ENCODE data around the gene IL23A. TPM values are rescaled to one million over a fixed set of nuclear protein-coding genes. Genes with fewer than 3 reads are reported as not detected.
"Not testable (repeated sequence)": the region's sequence is repeated elsewhere in the genome, so short reads cannot be mapped to it uniquely, and the experiment has no call there.

Gene IL23A
- total and polyA plus RNA-seq, 3 experiments from 2014 or later: 26.4 to 29.6 (median 26.9) TPM

DNA sequence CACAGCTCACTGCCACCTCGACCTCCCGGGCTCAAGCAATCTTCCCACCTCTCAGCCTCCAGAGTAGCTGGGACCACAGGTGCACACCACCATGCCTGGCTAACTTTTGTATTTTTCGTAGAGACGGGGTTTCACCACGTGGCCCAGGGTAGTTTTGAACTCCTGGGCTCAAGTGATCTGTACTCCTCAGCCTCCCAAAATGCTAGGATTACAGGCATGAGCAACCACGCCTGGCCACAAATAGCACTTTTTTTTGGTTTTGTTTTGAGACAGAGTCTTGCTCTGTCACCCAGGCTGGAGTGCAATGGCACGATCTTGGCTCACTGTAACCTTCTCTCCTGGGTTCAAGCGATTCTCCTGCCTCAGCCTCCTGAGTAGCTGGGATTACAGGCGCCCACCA lies 8.6 kb downstream of the IL23A start:
- peaks cover 49% of the 10 kb centered on the region for H3K36me3 ChIP-seq (ENCODE audit: insufficient read depth, low read length)
- not testable (repeated sequence) for H3K4me3 ChIP-seq (ENCODE audit: low read length); H3K4me1 Mint-ChIP-seq; H3K9me3 Mint-ChIP-seq; H3K4me3 Mint-ChIP-seq; H3K27me3 ChIP-seq (ENCODE audit: insufficient read depth, low read length, poor library complexity, severe bottlenecking); DNase-seq; H3K9me3 ChIP-seq (ENCODE audit: low read length); H3K27me3 Mint-ChIP-seq; H3K4me1 ChIP-seq (ENCODE audit: insufficient read depth, low read length); H3K27ac ChIP-seq (ENCODE audit: low read depth, low read length)
- POLR2A ChIA-PET: interaction anchor here (0.9 kb wide), 1 partner anchor 13 kb away, joined by 3 read pairs; the partner anchor contains the start of gene STAT2
- CTCF ChIA-PET: interaction anchor here (1.8 kb wide), 1 partner anchor 11 kb away, joined by 6 read pairs; no protein-coding TSS in a partner anchor
- Mint-ChIP-seq H3K36me3 (peaks cover 0 to 85% (median 28%) of the 10 kb centered on the region in 3 donors), H3K27ac (peak overlapping the region in 3 of 8 donors; percentile 45 to 62 (median 51))

DNA sequence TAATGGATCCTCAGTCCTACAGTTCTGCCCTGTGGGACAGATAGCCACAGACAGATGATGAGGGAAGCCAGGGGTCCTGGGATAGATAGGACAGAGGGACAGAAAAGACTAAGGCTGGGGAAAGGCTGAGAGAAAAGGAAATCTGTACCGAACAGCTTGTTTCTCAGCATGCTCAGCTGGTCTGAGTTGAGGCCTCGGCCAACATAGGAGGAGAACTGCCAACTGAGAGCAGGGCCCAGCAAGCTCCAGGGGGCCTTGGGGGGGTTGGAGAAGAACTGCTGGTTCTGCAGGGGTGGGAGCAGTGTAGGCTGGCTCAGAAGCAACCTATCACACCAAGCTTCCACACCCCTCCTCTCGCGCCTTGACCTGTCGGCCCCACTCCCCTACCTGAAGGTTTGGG lies 10.1 kb downstream of the IL23A start:
- peaks cover 42% of the 10 kb centered on the region for H3K36me3 ChIP-seq (ENCODE audit: insufficient read depth, low read length)
- Mint-ChIP-seq H3K27me3 (no peaks in the 10 kb centered on the region), H3K4me1 (peaks cover 0 to 3% (median 0%) of the 10 kb centered on the region in 3 donors), H3K36me3 (peaks cover 0 to 83% (median 20%) of the 10 kb centered on the region in 3 donors), H3K27ac (peak overlapping the region in 2 of 8 donors; percentile 33 to 67), H3K4me3 (no peak overlapping the region), H3K9me3 (no peaks in the 10 kb centered on the region)
- H3K9me3 ChIP-seq (ENCODE audit: low read length): no peaks in the 10 kb centered on the region
- H3K4me3 ChIP-seq (ENCODE audit: low read length): no peak overlapping the region
- no peaks in the 10 kb centered on the region for H3K4me1 ChIP-seq (ENCODE audit: insufficient read depth, low read length)
- H3K27ac ChIP-seq (ENCODE audit: low read depth, low read length): no peak overlapping the region
- ChIA-PET CTCF (interaction anchor here (1.3 to 2.0 kb wide), 3 partner anchors 11 to 231 kb away, joined by 3 to 6 read pairs (median 6); partner anchors contain the start of genes STAT2 and ZC3H10), POLR2A (no interaction called here)
- no peak for DNase-seq
- H3K27me3 ChIP-seq (ENCODE audit: insufficient read depth, low read length, poor library complexity, severe bottlenecking): no peaks in the 10 kb centered on the region

DNA sequence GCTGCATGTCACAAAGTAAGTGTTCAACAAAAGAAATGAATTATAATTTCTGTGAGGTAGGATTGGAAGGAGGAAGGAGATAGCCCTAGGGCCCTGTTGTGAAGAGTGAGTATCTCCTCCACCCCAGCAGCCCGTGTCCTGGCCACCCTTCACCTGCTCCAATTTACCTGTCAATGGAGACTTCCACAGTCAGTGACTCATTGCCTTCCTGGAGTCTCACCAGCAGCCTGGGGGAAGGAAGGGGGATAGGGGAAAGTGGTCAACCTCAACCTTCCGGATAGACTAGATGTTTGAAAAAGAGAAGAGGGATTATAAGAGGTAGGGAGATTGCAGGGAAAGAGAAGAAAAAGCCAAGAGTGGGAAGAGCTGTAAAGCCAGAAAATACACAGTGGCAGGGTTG lies 12.0 kb downstream of the IL23A start:
- Histone ChIP-seq H3K4me1 (ENCODE audit: insufficient read depth, low read length) (no peaks in the 10 kb centered on the region), H3K27me3 (ENCODE audit: insufficient read depth, low read length, poor library complexity, severe bottlenecking) (no peaks in the 10 kb centered on the region), H3K9me3 (ENCODE audit: low read length) (no peaks in the 10 kb centered on the region), H3K4me3 (ENCODE audit: low read length) (no peak overlapping the region), H3K27ac (ENCODE audit: low read depth, low read length) (no peak overlapping the region), H3K36me3 (ENCODE audit: insufficient read depth, low read length) (peaks cover 53% of the 10 kb centered on the region)
- POLR2A ChIA-PET: no interaction called here
- no peaks in the 10 kb centered on the region for H3K27me3 Mint-ChIP-seq
- H3K4me1 Mint-ChIP-seq: peaks cover 0 to 3% (median under 1%) of the 10 kb centered on the region in 3 donors
- no peak overlapping the region for H3K4me3 Mint-ChIP-seq
- no peak for DNase-seq
- CTCF ChIA-PET: interaction anchor here (1.3 to 2.0 kb wide), 2 partner anchors 10 to 12 kb away, joined by 3 to 8 read pairs; partner anchors contain the start of genes IL23A and STAT2
- H3K27ac Mint-ChIP-seq: peak overlapping the region in 3 of 8 donors; percentile 24 to 82 (median 73)
- no peaks in the 10 kb centered on the region for H3K9me3 Mint-ChIP-seq
- H3K36me3 Mint-ChIP-seq: peaks cover 0 to 89% (median 22%) of the 10 kb centered on the region in 3 donors

DNA sequence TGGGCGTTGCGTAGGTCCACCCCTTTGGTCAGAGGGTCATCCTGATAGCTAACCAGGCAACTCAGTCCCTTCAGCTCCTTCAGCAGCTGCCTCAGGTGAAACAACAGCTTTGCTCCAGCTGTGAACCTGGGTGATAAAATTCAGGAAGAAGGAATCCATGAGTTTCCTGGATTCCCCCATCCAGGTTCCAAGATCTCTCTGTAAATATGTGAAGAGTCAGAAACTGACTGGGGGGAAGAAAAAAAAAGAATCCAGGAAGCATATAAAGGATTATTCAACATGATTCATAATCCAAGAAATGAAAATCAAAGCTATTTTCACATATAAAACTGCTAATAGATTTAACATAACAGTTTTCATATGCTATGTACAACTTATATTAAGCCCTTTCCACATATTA lies 12.6 kb downstream of the IL23A start:
- no peak overlapping the region for H3K4me3 ChIP-seq (ENCODE audit: low read length)
- H3K4me1 Mint-ChIP-seq: peaks cover 0 to 4% (median 3%) of the 10 kb centered on the region in 3 donors
- no peak overlapping the region for H3K27ac ChIP-seq (ENCODE audit: low read depth, low read length)
- ChIA-PET POLR2A (no interaction called here), CTCF (interaction anchor here (1.2 to 2.0 kb wide), 2 partner anchors 9 to 17 kb away, joined by 4 to 8 read pairs; partner anchors contain the start of genes PAN2 and STAT2)
- H3K27me3 ChIP-seq (ENCODE audit: insufficient read depth, low read length, poor library complexity, severe bottlenecking): no peaks in the 10 kb centered on the region
- no peaks in the 10 kb centered on the region for H3K9me3 Mint-ChIP-seq
- no peaks in the 10 kb centered on the region for H3K27me3 Mint-ChIP-seq
- peak overlapping the region in 1 of 8 donors; percentile 64 for H3K27ac Mint-ChIP-seq
- no peaks in the 10 kb centered on the region for H3K9me3 ChIP-seq (ENCODE audit: low read length)
- H3K36me3 ChIP-seq (ENCODE audit: insufficient read depth, low read length): peaks cover 57% of the 10 kb centered on the region
- H3K36me3 Mint-ChIP-seq: peaks cover 0 to 89% (median 22%) of the 10 kb centered on the region in 3 donors
- H3K4me3 Mint-ChIP-seq: no peak overlapping the region
- no peaks in the 10 kb centered on the region for H3K4me1 ChIP-seq (ENCODE audit: insufficient read depth, low read length)
- no peak for DNase-seq

DNA sequence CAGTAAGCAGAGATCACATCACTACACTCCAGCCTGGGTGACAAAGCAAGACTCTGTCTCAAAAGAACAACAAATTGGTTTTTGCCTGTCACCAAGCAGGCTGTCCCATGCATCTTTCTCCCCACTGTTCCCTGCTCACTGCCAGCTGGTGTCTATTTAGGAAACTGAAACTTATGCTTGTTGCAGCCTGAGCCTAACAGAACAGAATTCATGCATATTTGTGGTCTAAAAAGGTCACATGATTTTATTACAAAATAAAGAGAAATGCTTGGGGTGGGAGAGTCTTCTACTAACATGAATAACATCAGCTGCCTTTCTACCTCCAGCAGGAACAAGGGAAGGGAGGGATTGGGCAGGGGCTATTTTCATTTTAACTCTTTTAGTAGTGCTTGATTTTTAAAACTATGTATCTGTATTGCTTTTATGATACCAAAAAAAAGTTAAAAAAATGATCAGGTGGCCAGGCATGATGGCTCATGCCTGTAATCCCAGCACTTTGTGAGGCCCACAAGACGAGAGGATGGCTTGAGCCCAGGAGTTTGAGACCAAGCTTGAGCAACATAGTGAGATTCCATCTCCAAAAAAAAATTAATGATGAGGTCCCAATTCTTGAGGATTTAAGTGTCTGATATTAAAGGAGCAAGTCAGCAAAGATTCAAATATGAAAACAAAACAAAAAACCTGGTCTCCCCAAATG lies 20.3 kb downstream of the IL23A start:
- H3K27me3 Mint-ChIP-seq: no peaks in the 10 kb centered on the region
- peak overlapping the region; percentile 96 for H3K4me3 ChIP-seq (ENCODE audit: low read length)
- H3K27ac ChIP-seq (ENCODE audit: low read depth, low read length): peak overlapping the region; percentile 91

DNA sequence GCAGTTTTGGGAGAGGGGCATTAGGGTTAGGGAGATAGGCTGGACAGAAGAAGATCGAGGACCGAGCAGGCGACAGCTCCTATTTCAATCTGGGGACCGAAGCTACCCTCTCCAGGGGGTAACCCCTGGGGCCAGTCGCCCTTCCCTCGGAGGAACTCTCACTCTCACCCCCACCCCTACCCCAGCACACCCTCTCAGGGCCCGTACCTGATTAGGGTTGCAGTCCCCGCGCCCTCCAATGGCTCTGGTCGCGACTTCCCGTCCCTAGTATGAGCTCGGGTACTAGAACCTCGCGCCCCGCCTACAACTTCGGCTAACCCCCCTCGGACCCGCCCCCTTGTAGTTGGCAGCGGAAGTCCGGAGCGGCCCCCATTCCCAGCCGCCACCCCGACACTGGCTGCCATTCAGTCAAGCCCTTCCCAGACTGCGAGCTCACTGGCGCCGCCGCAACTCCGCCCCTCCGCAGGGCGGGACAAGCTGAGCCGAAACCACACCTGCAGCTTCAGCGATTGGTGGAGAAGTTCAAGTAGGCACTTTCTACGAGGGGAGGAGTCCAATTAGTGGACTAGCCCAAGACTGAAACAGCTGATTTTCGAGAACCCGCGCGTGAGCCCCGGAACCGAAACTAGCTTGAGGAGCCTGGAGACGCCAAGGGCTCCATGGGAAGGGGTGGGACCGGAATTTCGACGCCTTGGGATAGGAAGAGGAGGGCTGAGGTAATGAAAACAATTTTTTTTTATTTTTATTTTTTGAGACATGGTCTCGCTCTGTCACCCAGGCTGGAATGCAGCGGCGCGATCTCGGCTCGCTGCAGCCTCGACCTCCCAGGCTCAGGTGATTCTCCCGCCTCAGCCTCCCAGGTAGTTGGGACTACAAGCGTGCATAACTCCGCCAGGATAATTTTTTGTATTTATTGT lies 21.4 kb downstream of the IL23A start, which contains the start of gene STAT2:
Gene STAT2, minus strand, starts transcription at position 257 of the 917 bp plus-strand sequence. CDS start 3,536 bp downstream, outside the sequence.
- peak within 1 kb of the TSS; percentile 61 to 98 (median 96) for H3K27ac Mint-ChIP-seq
- peak within 1 kb of the TSS; percentile 96 for H3K4me3 ChIP-seq (ENCODE audit: low read length)
- H3K9me3 Mint-ChIP-seq: no peaks in the 10 kb centered on the region
- no peaks in the 10 kb centered on the region for H3K27me3 ChIP-seq (ENCODE audit: insufficient read depth, low read length, poor library complexity, severe bottlenecking)
- H3K4me1 ChIP-seq (ENCODE audit: insufficient read depth, low read length): peaks cover 28% of the 10 kb centered on the region
- DNase-seq: peak; percentile 99 to 100 (median 99)
- ChIA-PET CTCF (interaction anchor here (0.6 to 5.1 kb wide), 22 partner anchors 9 to 622 kb away, joined by 3 to 49 read pairs (median 3); partner anchors contain the start of genes CNPY2, COQ10A, IL23A and PAN2), POLR2A (interaction anchor here (0.5 to 3.2 kb wide), 21 partner anchors 8 to 543 kb away, joined by 3 to 49 read pairs (median 5); partner anchors contain the start of genes CNPY2, ESYT1, IL23A and ORMDL2)
- H3K27me3 Mint-ChIP-seq: no peaks in the 10 kb centered on the region
- H3K27ac ChIP-seq (ENCODE audit: low read depth, low read length): peak within 1 kb of the TSS; percentile 91
- peak within 1 kb of the TSS; percentile 90 to 99 (median 96) for H3K4me3 Mint-ChIP-seq
- peaks cover 0 to 29% (median 4%) of the 10 kb centered on the region in 3 donors for H3K36me3 Mint-ChIP-seq
- peaks cover 26 to 45% (median 33%) of the 10 kb centered on the region in 3 donors for H3K4me1 Mint-ChIP-seq
- H3K36me3 ChIP-seq (ENCODE audit: insufficient read depth, low read length): peaks cover 12% of the 10 kb centered on the region
- H3K9me3 ChIP-seq (ENCODE audit: low read length): no peaks in the 10 kb centered on the region

More for the DNA sequence above, 20.3 kb downstream of the IL23A start:
- peaks cover 24% of the 10 kb centered on the region for H3K36me3 ChIP-seq (ENCODE audit: insufficient read depth, low read length)
- Mint-ChIP-seq H3K27ac (peak overlapping the region; percentile 61 to 98 (median 96)), H3K4me1 (peaks cover 26 to 45% (median 33%) of the 10 kb centered on the region in 3 donors), H3K9me3 (no peaks in the 10 kb centered on the region), H3K36me3 (peaks cover 0 to 40% (median 7%) of the 10 kb centered on the region in 3 donors), H3K4me3 (peak overlapping the region; percentile 90 to 99 (median 96))
- ChIA-PET POLR2A (interaction anchor here (0.5 to 3.2 kb wide), 13 partner anchors 12 to 1858 kb away, joined by 3 to 49 read pairs (median 6); partner anchors contain the start of genes CNPY2, ESYT1, IL23A and ORMDL2), CTCF (interaction anchor here (1.0 to 5.1 kb wide), 12 partner anchors 10 to 621 kb away, joined by 3 to 49 read pairs (median 4); partner anchors contain the start of genes IL23A and PAN2)
- no peak for DNase-seq
- peaks cover 28% of the 10 kb centered on the region for H3K4me1 ChIP-seq (ENCODE audit: insufficient read depth, low read length)
- no peaks in the 10 kb centered on the region for H3K27me3 ChIP-seq (ENCODE audit: insufficient read depth, low read length, poor library complexity, severe bottlenecking)
- H3K9me3 ChIP-seq (ENCODE audit: low read length): no peaks in the 10 kb centered on the region

DNA sequence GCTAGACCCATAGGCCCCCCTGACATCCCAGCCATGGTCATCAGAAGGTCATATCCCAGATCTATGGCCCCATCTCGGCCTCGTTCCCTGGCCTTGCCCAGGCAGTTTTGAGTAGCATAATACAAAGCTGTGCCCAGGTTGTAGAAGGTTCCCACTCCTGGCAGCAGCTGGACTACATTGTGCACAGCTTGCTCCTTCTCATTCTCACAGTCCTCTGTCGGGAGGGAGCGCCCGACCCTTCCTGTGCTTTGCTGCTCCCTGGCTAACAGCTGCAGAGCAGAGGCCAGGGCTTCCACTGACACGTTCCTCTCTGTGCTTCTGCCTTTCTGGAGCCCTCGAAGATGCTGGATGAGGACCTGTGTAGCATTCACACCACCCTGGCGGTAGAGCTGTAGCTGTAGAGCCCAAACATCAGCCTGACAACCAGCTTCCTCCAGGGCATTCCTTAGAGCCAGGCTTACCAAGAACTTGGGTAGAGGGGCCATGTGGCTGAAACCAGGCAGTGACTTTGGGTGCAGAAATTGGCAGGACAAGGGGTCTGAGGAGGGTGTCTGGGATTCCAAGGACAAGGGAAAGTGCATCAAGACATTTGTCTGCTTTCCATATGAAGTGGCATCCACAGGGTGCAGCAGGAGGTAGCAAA lies 22.9 kb downstream of the IL23A start:
- H3K36me3 ChIP-seq (ENCODE audit: insufficient read depth, low read length): no peaks in the 10 kb centered on the region
- Mint-ChIP-seq H3K9me3 (no peaks in the 10 kb centered on the region), H3K36me3 (peaks cover 0 to 15% (median 0%) of the 10 kb centered on the region in 3 donors), H3K27me3 (no peaks in the 10 kb centered on the region), H3K4me1 (peaks cover 24 to 40% (median 33%) of the 10 kb centered on the region in 3 donors), H3K27ac (peak overlapping the region; percentile 61 to 98 (median 94)), H3K4me3 (peak overlapping the region; percentile 90 to 99 (median 96))
- DNase-seq: no peak
- CTCF ChIA-PET: interaction anchor here (0.8 to 5.1 kb wide), 3 partner anchors 11 to 102 kb away, joined by 3 to 29 read pairs (median 8); no protein-coding TSS in a partner anchor
- POLR2A ChIA-PET: interaction anchor here (3.2 kb wide), 1 partner anchor 23 kb away, joined by 49 read pairs; the partner anchor contains the start of gene IL23A
- no peak overlapping the region for H3K27ac ChIP-seq (ENCODE audit: low read depth, low read length)
- H3K27me3 ChIP-seq (ENCODE audit: insufficient read depth, low read length, poor library complexity, severe bottlenecking): no peaks in the 10 kb centered on the region
- no peak overlapping the region for H3K4me3 ChIP-seq (ENCODE audit: low read length)
- H3K9me3 ChIP-seq (ENCODE audit: low read length): no peaks in the 10 kb centered on the region
- peaks cover 28% of the 10 kb centered on the region for H3K4me1 ChIP-seq (ENCODE audit: insufficient read depth, low read length)

Data from CD8-positive, alpha-beta memory T cell (primary cell).